Activated CD4-positive, alpha-beta T cell treated with anti-CD3 and anti-CD28 coated beads, Interleukin-2, amount 50 U/mL, for 1 hour (primary cell): ENCODE measurements around the gene TENT4A.

Experiments used
- DNase-seq: peaks from one replicate; pipeline ENCODE4 v3.0.0-alpha.2; 2020

The TENT4A gene

GRCh38 chr5:6734243-6734700 lies 21.0 kb downstream of the TENT4A start:
- DNase-seq = no peak

GRCh38 chr5:6734781-6735180 lies 21.5 kb downstream of the TENT4A start:
- no peak for DNase-seq

- DNase-seq = no peak
These were observed 22.9 kb downstream of the TENT4A start for GRCh38 chr5:6736106-6736505.

- DNase-seq = no peak
These were observed 23.4 kb downstream of the TENT4A start for GRCh38 chr5:6736524-6737042.

- DNase-seq = no peak
These were observed 24.1 kb downstream of the TENT4A start for GRCh38 chr5:6737043-6737941.

GRCh38 chr5:6739603-6740002 lies 26.4 kb downstream of the TENT4A start:
- DNase-seq = no peak

- no peak for DNase-seq
These were observed 27.4 kb downstream of the TENT4A start for GRCh38 chr5:6740586-6741150.

- DNase-seq = no peak
These were observed 29.0 kb downstream of the TENT4A start for GRCh38 chr5:6742081-6742758.

GRCh38 chr5:6743161-6743560 lies 29.9 kb downstream of the TENT4A start:
- DNase-seq = no peak

- DNase-seq = no peak
These were observed 31.8 kb downstream of the TENT4A start for GRCh38 chr5:6744841-6745705.

- no peak for DNase-seq
These were observed 32.5 kb downstream of the TENT4A start for GRCh38 chr5:6745706-6746222.

GRCh38 chr5:6746244-6746643 lies 33.0 kb downstream of the TENT4A start:
- DNase-seq = no peak

- no peak for DNase-seq
These were observed 33.9 kb downstream of the TENT4A start for GRCh38 chr5:6747103-6747502.

- DNase-seq = no peak
These were observed 34.9 kb downstream of the TENT4A start for GRCh38 chr5:6748142-6748541.

GRCh38 chr5:6749026-6749716 lies 35.9 kb downstream of the TENT4A start:
- no peak for DNase-seq

GRCh38 chr5:6750142-6750840 lies 37.1 kb downstream of the TENT4A start:
- DNase-seq = no peak

- DNase-seq = no peak
These were observed 37.9 kb downstream of the TENT4A start for GRCh38 chr5:6750951-6751685.

GRCh38 chr5:6752236-6752635 lies 39.0 kb downstream of the TENT4A start:
- DNase-seq = no peak

GRCh38 chr5:6752782-6753181 lies 39.5 kb downstream of the TENT4A start:
- no peak for DNase-seq

GRCh38 chr5:6753851-6754250 lies 40.6 kb downstream of the TENT4A start:
- DNase-seq = no peak
